HCT116 (cell line): ENCODE measurements around the gene ADK.

Experiments
- EGR1 ChIP-seq: IDR thresholded peaks from 2 replicates; pipeline ENCODE4 v1.6.1; 2012; ENCODE audit warnings: low read depth
- EZH2 ChIP-seq: fragments of 200-600 bp; sonication (generic); IDR thresholded peaks from 2 replicates; pipeline ENCODE4 v1.6.1; 2017; ENCODE audit warnings: antibody characterized with exemption, mixed run types
- JUND ChIP-seq: IDR thresholded peaks from 2 replicates; pipeline ENCODE4 v1.6.1; 2012
- MAX ChIP-seq: IDR thresholded peaks from 2 replicates; pipeline ENCODE4 v1.6.1; 2012
- POLR2A ChIP-seq: IDR thresholded peaks from 2 replicates; pipeline ENCODE4 v1.7.0; 2011; ENCODE audit warnings: borderline replicate concordance; ENCODE audit not compliant: insufficient read depth, insufficient read length; ENCODE audit errors: extremely low read depth
- POLR2AphosphoS5 ChIP-seq: IDR thresholded peaks from 2 replicates; pipeline ENCODE4 v1.6.1; 2011; ENCODE audit warnings: mild to moderate bottlenecking, low read depth, low read length, moderate library complexity
- TF ChIP-seq, protein P1 (sequence below), 3 experiments: fragments of 200-600 bp in 1 of 3; sonication (generic) in 1 of 3; IDR thresholded peaks in 2 of 3; conservative IDR thresholded peaks in 1 of 3; 2 replicates each; pipeline ENCODE4 v1.5.1; 2012 to 2017; ENCODE audit warnings: low read depth in 2 of 3, low read length in 2 of 3, antibody characterized with exemption in 1 of 3, borderline replicate concordance in 1 of 3, control low read depth in 1 of 3, mild to moderate bottlenecking in 1 of 3, mixed read lengths in 1 of 3, mixed run types in 1 of 3, moderate library complexity in 1 of 3; ENCODE audit not compliant: insufficient read depth in 1 of 3
- TF ChIP-seq, protein P2 (sequence below): IDR thresholded peaks from 2 replicates; pipeline ENCODE4 v1.6.1; 2011; ENCODE audit warnings: mild to moderate bottlenecking, low read length, moderate library complexity; ENCODE audit not compliant: insufficient replicate concordance; ENCODE audit errors: extremely low read depth

DNA sequence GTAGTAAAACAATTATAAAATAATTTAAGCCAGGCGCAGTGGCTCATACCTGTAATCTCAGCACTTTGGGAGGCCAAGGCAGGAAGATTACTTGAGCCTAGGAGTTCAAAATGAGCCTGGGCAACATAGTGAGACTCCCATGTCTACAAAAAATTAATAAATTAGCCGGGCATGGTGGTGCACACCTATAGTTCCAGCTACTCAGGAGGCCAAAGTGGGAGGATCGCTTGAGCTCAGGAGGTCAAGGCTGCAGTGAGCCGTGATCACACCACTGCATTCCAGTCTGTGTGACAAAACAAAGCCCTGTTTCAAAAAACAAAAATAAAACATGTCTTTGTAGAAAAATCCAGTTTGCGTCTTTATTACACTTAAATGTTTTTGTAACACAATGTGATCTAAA, 533.4 kb downstream of the ADK start:
- TF ChIP-seq, protein P1, sequence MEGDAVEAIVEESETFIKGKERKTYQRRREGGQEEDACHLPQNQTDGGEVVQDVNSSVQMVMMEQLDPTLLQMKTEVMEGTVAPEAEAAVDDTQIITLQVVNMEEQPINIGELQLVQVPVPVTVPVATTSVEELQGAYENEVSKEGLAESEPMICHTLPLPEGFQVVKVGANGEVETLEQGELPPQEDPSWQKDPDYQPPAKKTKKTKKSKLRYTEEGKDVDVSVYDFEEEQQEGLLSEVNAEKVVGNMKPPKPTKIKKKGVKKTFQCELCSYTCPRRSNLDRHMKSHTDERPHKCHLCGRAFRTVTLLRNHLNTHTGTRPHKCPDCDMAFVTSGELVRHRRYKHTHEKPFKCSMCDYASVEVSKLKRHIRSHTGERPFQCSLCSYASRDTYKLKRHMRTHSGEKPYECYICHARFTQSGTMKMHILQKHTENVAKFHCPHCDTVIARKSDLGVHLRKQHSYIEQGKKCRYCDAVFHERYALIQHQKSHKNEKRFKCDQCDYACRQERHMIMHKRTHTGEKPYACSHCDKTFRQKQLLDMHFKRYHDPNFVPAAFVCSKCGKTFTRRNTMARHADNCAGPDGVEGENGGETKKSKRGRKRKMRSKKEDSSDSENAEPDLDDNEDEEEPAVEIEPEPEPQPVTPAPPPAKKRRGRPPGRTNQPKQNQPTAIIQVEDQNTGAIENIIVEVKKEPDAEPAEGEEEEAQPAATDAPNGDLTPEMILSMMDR (IDR thresholded peaks at IDR 0.05 in 2 of 3, conservative IDR thresholded peaks at IDR 0.05 in 1 of 3; ENCODE audit: borderline replicate concordance in 1 of 3, insufficient read depth in 1 of 3, low read depth in 2 of 3, low read length in 2 of 3), result no peak
- TF ChIP-seq MAX (no peak), EGR1 (no peak), EZH2 (no peak), JUND (no peak), POLR2AphosphoS5 (no peak), POLR2A (no peak)
- TF ChIP-seq, protein P2, sequence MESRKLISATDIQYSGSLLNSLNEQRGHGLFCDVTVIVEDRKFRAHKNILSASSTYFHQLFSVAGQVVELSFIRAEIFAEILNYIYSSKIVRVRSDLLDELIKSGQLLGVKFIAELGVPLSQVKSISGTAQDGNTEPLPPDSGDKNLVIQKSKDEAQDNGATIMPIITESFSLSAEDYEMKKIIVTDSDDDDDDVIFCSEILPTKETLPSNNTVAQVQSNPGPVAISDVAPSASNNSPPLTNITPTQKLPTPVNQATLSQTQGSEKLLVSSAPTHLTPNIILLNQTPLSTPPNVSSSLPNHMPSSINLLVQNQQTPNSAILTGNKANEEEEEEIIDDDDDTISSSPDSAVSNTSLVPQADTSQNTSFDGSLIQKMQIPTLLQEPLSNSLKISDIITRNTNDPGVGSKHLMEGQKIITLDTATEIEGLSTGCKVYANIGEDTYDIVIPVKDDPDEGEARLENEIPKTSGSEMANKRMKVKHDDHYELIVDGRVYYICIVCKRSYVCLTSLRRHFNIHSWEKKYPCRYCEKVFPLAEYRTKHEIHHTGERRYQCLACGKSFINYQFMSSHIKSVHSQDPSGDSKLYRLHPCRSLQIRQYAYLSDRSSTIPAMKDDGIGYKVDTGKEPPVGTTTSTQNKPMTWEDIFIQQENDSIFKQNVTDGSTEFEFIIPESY, result no peak
